HepG2 (cell line): ENCODE results near the gene SPATA33. TPM values are rescaled to one million over a fixed set of nuclear protein-coding genes. Genes with fewer than 3 reads are reported as not detected.
A peak's percentile ranks its signal among the peaks of the same experiment; 100 is the strongest.

Experiments used
- ADNP ChIP-seq: sonication (generic); formaldehyde crosslinking; IDR thresholded peaks from 2 replicates; pipeline ENCODE4 v1.4.0; 2020; ENCODE audit warnings: missing genetic modification reagents
- BCL6 ChIP-seq: IDR thresholded peaks from 2 replicates; pipeline ENCODE4 v1.6.1; 2016; ENCODE audit warnings: missing genetic modification reagents, missing compliant biosample characterization
- BHLHE40 ChIP-seq: IDR thresholded peaks from 2 replicates; pipeline ENCODE4 v1.6.1; 2011; ENCODE audit warnings: low read length, improper control_type of control experiment
- CREM ChIP-seq, 2 experiments: sonication (generic) in 1 of 2; formaldehyde crosslinking in 1 of 2; IDR thresholded peaks; 2 replicates each; pipeline versions ENCODE4 v1.4.0 to v1.6.1; 2016 to 2020; ENCODE audit warnings: antibody characterized with exemption in 1 of 2, mild to moderate bottlenecking in 1 of 2, missing genetic modification reagents in 1 of 2
- ELF1 ChIP-seq: sonication (generic); formaldehyde crosslinking; IDR thresholded peaks from 2 replicates; pipeline ENCODE4 v1.4.0; 2020; ENCODE audit warnings: missing genetic modification reagents
- ELK4 ChIP-seq: sonication (generic); formaldehyde crosslinking; IDR thresholded peaks from 2 replicates; pipeline ENCODE4 v1.9.0; 2021; ENCODE audit warnings: missing genetic modification reagents, borderline replicate concordance
- HOXA9 ChIP-seq: sonication (generic); formaldehyde crosslinking; IDR thresholded peaks from 2 replicates; pipeline ENCODE4 v1.8.1; 2022; ENCODE audit warnings: missing genetic modification reagents, mild to moderate bottlenecking, moderate library complexity, borderline replicate concordance
- IRX3 ChIP-seq: sonication (generic); formaldehyde crosslinking; IDR thresholded peaks from 2 replicates; pipeline ENCODE4 v1.8.1; 2023; ENCODE audit warnings: mild to moderate bottlenecking, low read depth, missing genetic modification reagents, borderline replicate concordance
- JUNB ChIP-seq: sonication (generic); formaldehyde crosslinking; IDR thresholded peaks from 2 replicates; pipeline ENCODE4 v1.8.0; 2022; ENCODE audit warnings: missing genetic modification reagents, mild to moderate bottlenecking, borderline replicate concordance
- KDM2A ChIP-seq: sonication (generic); formaldehyde crosslinking; IDR thresholded peaks from 2 replicates; pipeline ENCODE4 v1.4.0; 2020; ENCODE audit warnings: low read depth, missing genetic modification reagents, borderline replicate concordance
- KDM6A ChIP-seq: IDR thresholded peaks from 2 replicates; pipeline ENCODE4 v1.6.1; 2016; ENCODE audit warnings: low read depth
- KLF12 ChIP-seq: sonication (generic); formaldehyde crosslinking; IDR thresholded peaks from 2 replicates; pipeline ENCODE4 v1.4.0; 2020; ENCODE audit warnings: missing genetic modification reagents, borderline replicate concordance
- MTF1 ChIP-seq: sonication (generic); formaldehyde crosslinking; IDR thresholded peaks from 2 replicates; pipeline ENCODE4 v1.5.0; 2020; ENCODE audit warnings: missing genetic modification reagents
- MZF1 ChIP-seq: sonication (generic); formaldehyde crosslinking; IDR thresholded peaks from 2 replicates; pipeline ENCODE4 v1.8.1; 2023; ENCODE audit warnings: mild to moderate bottlenecking, missing genetic modification reagents, borderline replicate concordance
- NR2F6 ChIP-seq, 2 experiments: IDR thresholded peaks; 2 replicates each; pipeline ENCODE4 v1.6.1; 2016; ENCODE audit warnings: antibody characterized with exemption in 1 of 2, mild to moderate bottlenecking in 1 of 2
- PHF20 ChIP-seq: sonication (generic); formaldehyde crosslinking; IDR thresholded peaks from 2 replicates; pipeline ENCODE4 v1.5.0; 2020; ENCODE audit warnings: mild to moderate bottlenecking, missing genetic modification reagents
- POLR2A ChIP-seq, 2 experiments: IDR thresholded peaks; 2 replicates each; pipeline ENCODE4 v1.6.1; 2011; ENCODE audit warnings: low read depth in 2 of 2, low read length in 2 of 2, mild to moderate bottlenecking in 1 of 2, moderate library complexity in 1 of 2; ENCODE audit not compliant: insufficient read depth in 1 of 2
- SP5 ChIP-seq: IDR thresholded peaks from 2 replicates; pipeline ENCODE4 v1.6.1; 2016; ENCODE audit warnings: low read depth, borderline replicate concordance
- SUZ12 ChIP-seq: fragments of 150-350 bp; IDR thresholded peaks from 2 replicates; pipeline ENCODE4 v1.6.1; 2014; ENCODE audit warnings: low read depth, low read length
- TMF1 ChIP-seq: sonication (generic); formaldehyde crosslinking; IDR thresholded peaks from 2 replicates; pipeline ENCODE4 v1.8.1; 2022; ENCODE audit warnings: low read depth, missing genetic modification reagents
- ZFYVE20 ChIP-seq: sonication (generic); formaldehyde crosslinking; IDR thresholded peaks from 2 replicates; pipeline ENCODE4 v1.8.0; 2023; ENCODE audit warnings: low read depth, mild to moderate bottlenecking, moderate library complexity, missing genetic modification reagents, borderline replicate concordance
- ZNF207 ChIP-seq: fragments of 450-650 bp; IDR thresholded peaks from 2 replicates; pipeline ENCODE4 v1.6.1; 2016; ENCODE audit warnings: antibody characterized with exemption, borderline replicate concordance
- ZNF230 ChIP-seq: sonication (generic); formaldehyde crosslinking; IDR thresholded peaks from 2 replicates; pipeline ENCODE4 v1.4.0; 2020; ENCODE audit warnings: mild to moderate bottlenecking, missing genetic modification reagents
- ZNF3 ChIP-seq: IDR thresholded peaks from 2 replicates; pipeline ENCODE4 v1.7.0; 2017; ENCODE audit warnings: inconsistent platforms
- ZNF44 ChIP-seq: sonication (generic); formaldehyde crosslinking; IDR thresholded peaks from 2 replicates; pipeline ENCODE4 v1.5.1; 2020; ENCODE audit warnings: mild to moderate bottlenecking, missing genetic modification reagents
- ZNF710 ChIP-seq: sonication (generic); formaldehyde crosslinking; IDR thresholded peaks from 2 replicates; pipeline ENCODE4 v1.5.0; 2020; ENCODE audit warnings: mild to moderate bottlenecking, missing genetic modification reagents, borderline replicate concordance
- ZNF724P ChIP-seq: sonication (generic); formaldehyde crosslinking; IDR thresholded peaks from 2 replicates; pipeline ENCODE4 v1.8.0; 2022; ENCODE audit warnings: missing genetic modification reagents, borderline replicate concordance
- ZNF766 ChIP-seq: sonication (generic); formaldehyde crosslinking; IDR thresholded peaks from 2 replicates; pipeline ENCODE4 v1.5.0; 2020; ENCODE audit warnings: missing genetic modification reagents, borderline replicate concordance
- ZNF782 ChIP-seq: sonication (generic); formaldehyde crosslinking; IDR thresholded peaks from 2 replicates; pipeline ENCODE4 v1.4.0; 2020; ENCODE audit warnings: missing genetic modification reagents, mild to moderate bottlenecking, borderline replicate concordance
- ZNF879 ChIP-seq: sonication (generic); formaldehyde crosslinking; IDR thresholded peaks from 2 replicates; pipeline ENCODE4 v1.8.1; 2023; ENCODE audit warnings: missing genetic modification reagents
- ZSCAN20 ChIP-seq: sonication (generic); formaldehyde crosslinking; IDR thresholded peaks from 2 replicates; pipeline ENCODE4 v1.4.0; 2020; ENCODE audit warnings: missing genetic modification reagents, mild to moderate bottlenecking, borderline replicate concordance
- polyA plus RNA-seq, 8 experiments: library from polyadenylated mRNA; depleted of rRNA in 3 of 8; stranded (reverse) in 7 of 8; unstranded in 1 of 8; fragments of >200 nt; fragmentation: Illumina TruSeq in 4 of 8; extraction: Trizol in 4 of 8; gene quantifications; 2 replicates each; pipeline versions ENCODE4 v1.2.1 to v1.2.3, GENCODE V29; 2011 to 2016; ENCODE audit warnings: low read depth in 4 of 8, missing spikeins in 1 of 8, mixed read lengths in 1 of 8; ENCODE audit not compliant: insufficient read depth in 1 of 8
- total RNA-seq, 5 experiments: library from RNA; depleted of rRNA; stranded (reverse); fragments of >200 nt; fragmentation: Illumina TruSeq; extraction: Trizol; gene quantifications; 2 replicates each; pipeline ENCODE4 v1.2.3, GENCODE V29; 2016; ENCODE audit warnings: low read depth in 1 of 5

The SPATA33 gene
- total and polyA plus RNA-seq, 2 of the 13 experiments (the other 11 are each of a cell fraction or from before 2014, with no cell fraction given) = 5.7 to 11.0 TPM

DNA sequence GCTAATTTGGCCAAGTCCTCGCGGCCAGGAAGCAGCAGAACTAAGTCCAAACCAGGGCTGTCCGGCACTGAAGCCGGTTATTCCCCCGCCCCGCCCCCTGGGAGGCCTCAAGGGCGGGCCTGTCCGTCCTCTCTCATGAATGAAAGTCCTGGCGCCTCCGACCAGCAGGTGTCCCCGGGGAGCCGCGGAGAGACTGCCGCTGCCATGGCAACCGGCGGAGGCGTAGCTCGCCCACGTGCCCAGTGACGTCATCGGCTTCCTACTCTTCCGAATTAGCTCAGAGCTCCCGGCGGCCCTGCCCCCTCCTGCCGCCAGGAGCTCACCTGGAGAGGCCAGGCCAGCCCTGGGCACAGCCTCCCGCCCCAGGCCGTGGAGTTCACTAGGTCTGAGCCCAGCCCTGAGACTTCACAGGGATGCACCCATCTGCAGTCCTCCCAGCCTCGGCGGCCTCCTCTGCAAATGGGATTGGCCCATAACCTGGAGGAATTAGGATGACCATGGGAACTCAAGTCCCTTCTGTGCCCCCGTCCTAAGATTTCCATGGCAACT, 42.5 kb downstream of the SPATA33 start (continued):
- TF ChIP-seq POLR2A (IDR thresholded peaks at IDR 0.05; ENCODE audit: insufficient read depth in 1 of 2, low read depth in 2 of 2, low read length in 2 of 2) = no peak
- no peak for TF ChIP-seq ZNF3
- no peak for TF ChIP-seq ZNF766 (CRISPR knock-in tag)
- no peak for TF ChIP-seq PHF20 (CRISPR knock-in tag)
- TF ChIP-seq ZNF710 (CRISPR knock-in tag) = peak; percentile 15; the same call in 1 of the 2 replicates
- TF ChIP-seq ZNF207 = no peak
- no peak for TF ChIP-seq ADNP (CRISPR knock-in tag)
- TF ChIP-seq BHLHE40 = peak; percentile 94
- no peak for TF ChIP-seq ZNF782 (CRISPR knock-in tag)
- TF ChIP-seq ELK4 (CRISPR knock-in tag) = no peak
- TF ChIP-seq TMF1 (CRISPR knock-in tag) = peak; percentile 84; the same call in 1 of the 2 replicates
- TF ChIP-seq MZF1 (CRISPR knock-in tag) = 0 out of 2 replicates have a peak, but pooled peaks have one; percentile 17
- 0 out of 2 replicates have a peak, but pooled peaks have one; percentile 22 for TF ChIP-seq ZNF724P (CRISPR knock-in tag)
- TF ChIP-seq JUNB (CRISPR knock-in tag) = no peak
- no peak for TF ChIP-seq HOXA9 (CRISPR knock-in tag)
- TF ChIP-seq ZNF44 (CRISPR knock-in tag) = no peak
- TF ChIP-seq SUZ12 = no peak
- TF ChIP-seq CREM (IDR thresholded peaks at IDR 0.05) = peak; percentile 96
- no peak for TF ChIP-seq CREM (CRISPR knock-in tag; IDR thresholded peaks at IDR 0.05)
- peak; percentile 83 for TF ChIP-seq ELF1 (CRISPR knock-in tag)
- peak; percentile 87 for TF ChIP-seq KDM2A (CRISPR knock-in tag)
- peak; percentile 70 for TF ChIP-seq ZSCAN20 (CRISPR knock-in tag)
- TF ChIP-seq KLF12 = peak; percentile 81; the same call in 1 of the 2 replicates
- TF ChIP-seq IRX3 (CRISPR knock-in tag) = no peak
- TF ChIP-seq SP5 (CRISPR knock-in tag) = peak; percentile 97
- no peak for TF ChIP-seq ZFYVE20
- TF ChIP-seq KDM6A (CRISPR knock-in tag) = peak; percentile 18; the same call in 1 of the 2 replicates
- no peak for TF ChIP-seq MTF1
- TF ChIP-seq ZNF230 (CRISPR knock-in tag) = no peak; the same call in 1 of the 2 replicates
- TF ChIP-seq NR2F6 (IDR thresholded peaks at IDR 0.05) = no peak; the same call in 1 of the 2 replicates
- peak; percentile 12; the same call in 1 of the 2 replicates for TF ChIP-seq NR2F6 (CRISPR knock-in tag; IDR thresholded peaks at IDR 0.05)
- peak; percentile 43; the same call in 1 of the 2 replicates for TF ChIP-seq BCL6
- no peak for TF ChIP-seq ZNF879 (CRISPR knock-in tag)
